DOHH2 (cell line): ENCODE results near the gene ATRN.

Experiments used
- H3F3A ChIP-seq: fragments of 200-600 bp; sonication (generic), shearing (Covaris generic); 2 replicates; pipeline ENCODE4 v1.6.0; 2016; ENCODE audit warnings: antibody characterized with exemption, mild to moderate bottlenecking; ENCODE audit not compliant: control insufficient read depth, insufficient read depth
- H3K27ac ChIP-seq: fragments of 200-600 bp; sonication (generic); 2 replicates; pipeline ENCODE4 v1.5.1; 2014; ENCODE audit warnings: low read depth, mild to moderate bottlenecking, low read length, moderate library complexity
- H3K27me3 ChIP-seq: fragments of 200-600 bp; sonication (generic); 2 replicates; pipeline ENCODE4 v1.6.1; 2014; ENCODE audit warnings: mild to moderate bottlenecking, low read length, mixed read lengths; ENCODE audit not compliant: control insufficient read depth
- H3K36me3 ChIP-seq: fragments of 200-600 bp; sonication (generic); 2 replicates; pipeline ENCODE4 v1.6.1; 2014; ENCODE audit warnings: mild to moderate bottlenecking, low read length, moderate library complexity, mixed read lengths; ENCODE audit not compliant: control insufficient read depth
- H3K4me1 ChIP-seq: fragments of 200-600 bp; sonication (generic); 2 replicates; pipeline ENCODE4 v1.6.1; 2014; ENCODE audit warnings: mild to moderate bottlenecking, low read length, mixed read lengths; ENCODE audit not compliant: control insufficient read depth
- H3K4me2 ChIP-seq: fragments of 200-600 bp; sonication (generic); 2 replicates; pipeline ENCODE4 v1.6.0; 2014; ENCODE audit warnings: mild to moderate bottlenecking, low read length, moderate library complexity
- H3K4me3 ChIP-seq: fragments of 200-600 bp; sonication (generic); 2 replicates; pipeline ENCODE4 v1.5.1; 2014; ENCODE audit warnings: mild to moderate bottlenecking, low read length, mixed read lengths
- H3K79me2 ChIP-seq: fragments of 200-600 bp; sonication (generic); 2 replicates; pipeline ENCODE4 v1.6.1; 2014; ENCODE audit warnings: mild to moderate bottlenecking, low read length, mixed read lengths; ENCODE audit not compliant: control insufficient read depth
- H3K9me2 ChIP-seq: fragments of 200-600 bp; sonication (generic); replicated peaks from 2 replicates; pipeline ENCODE4 v1.6.1; 2014; ENCODE audit warnings: mild to moderate bottlenecking, low read length, mixed read lengths; ENCODE audit not compliant: control insufficient read depth
- H3K9me3 ChIP-seq: fragments of 200-600 bp; sonication (generic); 2 replicates; pipeline ENCODE4 v1.6.1; 2014; ENCODE audit warnings: antibody characterized with exemption, low read length, mixed read lengths; ENCODE audit not compliant: control insufficient read depth, insufficient read depth
- H4K20me1 ChIP-seq: fragments of 200-600 bp; sonication (generic); 2 replicates; pipeline ENCODE4 v1.6.0; 2014; ENCODE audit warnings: low read depth, mild to moderate bottlenecking, antibody characterized with exemption, low read length, moderate library complexity; ENCODE audit not compliant: control insufficient read depth, insufficient read depth
- EZH2phosphoT487 ChIP-seq: fragments of 200-600 bp; sonication (generic); IDR thresholded peaks from 2 replicates; pipeline ENCODE4 v1.6.1; 2017; ENCODE audit warnings: borderline replicate concordance, mild to moderate bottlenecking, antibody characterized with exemption, low read length, moderate library complexity, mixed read lengths
- TF ChIP-seq, protein P1 (sequence below): fragments of 200-600 bp; sonication (generic); IDR thresholded peaks from one replicate; pipeline ENCODE4 v1.5.1; 2014; ENCODE audit warnings: antibody characterized with exemption, mild to moderate bottlenecking, low read depth, low read length; ENCODE audit not compliant: poor library complexity, severe bottlenecking

ATRN gene

DNA sequence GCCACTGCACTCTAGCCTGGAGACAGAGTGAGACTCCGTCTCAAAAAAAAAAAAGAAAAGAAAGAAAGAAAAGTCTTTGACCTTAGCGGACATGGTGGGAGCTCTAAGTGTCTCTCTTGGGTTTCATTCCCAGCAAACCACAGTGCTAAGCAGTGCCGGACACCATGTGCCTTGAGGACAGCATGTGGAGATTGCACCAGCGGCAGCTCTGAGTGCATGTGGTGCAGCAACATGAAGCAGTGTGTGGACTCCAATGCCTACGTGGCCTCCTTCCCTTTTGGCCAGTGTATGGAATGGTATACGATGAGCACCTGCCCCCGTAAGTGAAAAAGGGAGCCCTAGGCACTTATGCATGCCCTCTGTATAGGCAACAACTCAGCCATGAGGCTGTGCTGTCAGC lies 112.9 kb downstream of the ATRN start:
- H3K9me3 ChIP-seq = no peaks in the 10 kb centered on the region
- no peak overlapping the region for H3K4me3 ChIP-seq
- H3K27ac ChIP-seq = no peak overlapping the region
- no peaks in the 10 kb centered on the region for H3F3A ChIP-seq
- H3K79me2 ChIP-seq = no peaks in the 10 kb centered on the region
- H3K9me2 ChIP-seq = no peaks in the 10 kb centered on the region
- no peaks in the 10 kb centered on the region for H3K4me1 ChIP-seq
- H3K36me3 ChIP-seq = peaks cover 24% of the 10 kb centered on the region
- H3K27me3 ChIP-seq = no peaks in the 10 kb centered on the region
- H4K20me1 ChIP-seq = no peaks in the 10 kb centered on the region
- no peak for TF ChIP-seq EZH2phosphoT487
- TF ChIP-seq, protein P1, sequence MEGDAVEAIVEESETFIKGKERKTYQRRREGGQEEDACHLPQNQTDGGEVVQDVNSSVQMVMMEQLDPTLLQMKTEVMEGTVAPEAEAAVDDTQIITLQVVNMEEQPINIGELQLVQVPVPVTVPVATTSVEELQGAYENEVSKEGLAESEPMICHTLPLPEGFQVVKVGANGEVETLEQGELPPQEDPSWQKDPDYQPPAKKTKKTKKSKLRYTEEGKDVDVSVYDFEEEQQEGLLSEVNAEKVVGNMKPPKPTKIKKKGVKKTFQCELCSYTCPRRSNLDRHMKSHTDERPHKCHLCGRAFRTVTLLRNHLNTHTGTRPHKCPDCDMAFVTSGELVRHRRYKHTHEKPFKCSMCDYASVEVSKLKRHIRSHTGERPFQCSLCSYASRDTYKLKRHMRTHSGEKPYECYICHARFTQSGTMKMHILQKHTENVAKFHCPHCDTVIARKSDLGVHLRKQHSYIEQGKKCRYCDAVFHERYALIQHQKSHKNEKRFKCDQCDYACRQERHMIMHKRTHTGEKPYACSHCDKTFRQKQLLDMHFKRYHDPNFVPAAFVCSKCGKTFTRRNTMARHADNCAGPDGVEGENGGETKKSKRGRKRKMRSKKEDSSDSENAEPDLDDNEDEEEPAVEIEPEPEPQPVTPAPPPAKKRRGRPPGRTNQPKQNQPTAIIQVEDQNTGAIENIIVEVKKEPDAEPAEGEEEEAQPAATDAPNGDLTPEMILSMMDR = no peak
- no peak overlapping the region for H3K4me2 ChIP-seq

DNA sequence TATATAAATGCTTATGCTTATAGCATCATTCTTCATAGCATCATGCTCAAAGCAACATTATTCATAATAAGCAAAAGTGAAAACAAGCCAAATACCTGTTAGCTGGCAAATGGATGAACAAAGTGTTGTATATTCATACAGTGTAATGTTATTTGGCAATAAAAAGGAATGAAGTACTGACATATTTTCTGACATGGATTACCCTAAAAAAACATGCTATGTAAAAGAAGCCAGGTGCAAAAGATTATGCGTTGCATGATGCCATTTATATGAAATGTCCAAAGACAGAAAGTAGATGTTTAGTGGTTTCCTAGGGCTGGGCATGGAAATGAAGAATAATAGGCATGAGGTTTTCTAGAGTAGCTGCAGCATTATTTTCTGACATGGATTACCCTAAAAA lies 115.3 kb downstream of the ATRN start:
- Histone ChIP-seq H3K9me2 (no peaks in the 10 kb centered on the region), H3K4me3 (no peak overlapping the region), H3K27ac (no peak overlapping the region), H4K20me1 (no peaks in the 10 kb centered on the region), H3K4me1 (no peaks in the 10 kb centered on the region), H3K79me2 (no peaks in the 10 kb centered on the region), H3F3A (no peaks in the 10 kb centered on the region), H3K36me3 (peaks cover 25% of the 10 kb centered on the region), H3K9me3 (no peaks in the 10 kb centered on the region), H3K27me3 (no peaks in the 10 kb centered on the region), H3K4me2 (no peak overlapping the region)
- TF ChIP-seq, protein P1 = no peak
- TF ChIP-seq EZH2phosphoT487 = no peak

DNA sequence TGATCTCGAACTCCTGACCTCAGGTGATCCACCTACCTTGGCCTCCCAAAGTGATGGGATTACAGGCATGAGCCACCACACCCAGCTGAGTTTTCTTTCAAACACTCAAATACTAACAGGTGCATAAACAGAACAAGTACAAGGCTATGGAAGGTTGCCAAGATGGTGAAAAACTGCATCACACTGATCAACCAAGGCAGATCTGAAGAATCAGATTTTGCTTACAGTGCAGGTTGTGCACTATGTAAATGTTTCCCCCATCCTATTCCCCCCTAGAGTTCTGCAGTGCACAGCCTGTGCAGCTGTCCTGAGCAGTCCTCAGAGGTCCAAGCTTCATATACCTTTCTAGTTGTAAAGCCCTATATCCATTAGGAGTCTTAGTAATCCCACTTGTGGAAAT lies 119.3 kb downstream of the ATRN start:
- no peaks in the 10 kb centered on the region for H3K9me2 ChIP-seq
- H3K27me3 ChIP-seq = no peaks in the 10 kb centered on the region
- TF ChIP-seq, protein P1 = no peak
- TF ChIP-seq EZH2phosphoT487 = no peak
- H4K20me1 ChIP-seq = no peaks in the 10 kb centered on the region; the same call in 1 of the 2 replicates
- peaks cover 27% of the 10 kb centered on the region for H3K36me3 ChIP-seq
- H3K9me3 ChIP-seq = no peaks in the 10 kb centered on the region
- H3K4me1 ChIP-seq = no peaks in the 10 kb centered on the region
- no peak overlapping the region for H3K4me2 ChIP-seq
- H3K4me3 ChIP-seq = no peak overlapping the region
- H3K79me2 ChIP-seq = no peaks in the 10 kb centered on the region
- H3F3A ChIP-seq = no peaks in the 10 kb centered on the region
- no peak overlapping the region for H3K27ac ChIP-seq

DNA sequence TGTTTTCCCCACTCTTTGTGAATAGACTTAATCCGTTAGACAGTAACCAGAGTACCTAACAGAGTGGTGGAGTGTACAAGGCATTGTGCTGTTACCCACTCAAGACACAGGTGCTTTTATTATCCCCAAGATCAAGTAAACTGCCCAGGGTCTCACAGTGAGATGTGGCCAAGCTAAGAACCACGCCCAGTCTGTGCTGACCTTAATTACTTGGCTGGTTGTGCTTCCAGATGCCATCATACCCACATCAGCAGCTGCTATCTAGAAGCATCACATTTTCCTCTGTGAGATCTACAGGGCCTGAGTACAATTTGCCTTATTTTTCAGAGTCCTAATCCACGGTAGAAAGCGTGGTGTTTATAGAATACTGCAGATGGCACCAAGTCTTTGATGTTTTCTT lies 122.1 kb downstream of the ATRN start:
- Histone ChIP-seq H4K20me1 (no peaks in the 10 kb centered on the region; the same call in 1 of the 2 replicates), H3K9me2 (no peaks in the 10 kb centered on the region), H3K4me3 (no peak overlapping the region), H3F3A (no peaks in the 10 kb centered on the region), H3K4me2 (no peak overlapping the region), H3K9me3 (no peaks in the 10 kb centered on the region), H3K79me2 (no peaks in the 10 kb centered on the region), H3K27ac (no peak overlapping the region), H3K27me3 (no peaks in the 10 kb centered on the region), H3K4me1 (no peaks in the 10 kb centered on the region), H3K36me3 (peaks cover 22% of the 10 kb centered on the region)
- no peak for TF ChIP-seq EZH2phosphoT487
- TF ChIP-seq, protein P1 = no peak
